Measurements from ENCODE around the gene RHOBTB3. TPM values are rescaled to one million over a fixed set of nuclear protein-coding genes. Genes with fewer than 3 reads are reported as not detected.
A peak's percentile ranks its signal among the peaks of the same experiment; 100 is the strongest.

Gene RHOBTB3
- total and polyA plus RNA-seq, 9 donors: 52.8 to 221 (median 180) TPM

GRCh38 chr5:95725937-95726810 is 5.0 kb upstream of the RHOBTB3 start:
- no peak for TF ChIP-seq EP300 (IDR thresholded peaks at IDR 0.05)
- TF ChIP-seq, protein P1, sequence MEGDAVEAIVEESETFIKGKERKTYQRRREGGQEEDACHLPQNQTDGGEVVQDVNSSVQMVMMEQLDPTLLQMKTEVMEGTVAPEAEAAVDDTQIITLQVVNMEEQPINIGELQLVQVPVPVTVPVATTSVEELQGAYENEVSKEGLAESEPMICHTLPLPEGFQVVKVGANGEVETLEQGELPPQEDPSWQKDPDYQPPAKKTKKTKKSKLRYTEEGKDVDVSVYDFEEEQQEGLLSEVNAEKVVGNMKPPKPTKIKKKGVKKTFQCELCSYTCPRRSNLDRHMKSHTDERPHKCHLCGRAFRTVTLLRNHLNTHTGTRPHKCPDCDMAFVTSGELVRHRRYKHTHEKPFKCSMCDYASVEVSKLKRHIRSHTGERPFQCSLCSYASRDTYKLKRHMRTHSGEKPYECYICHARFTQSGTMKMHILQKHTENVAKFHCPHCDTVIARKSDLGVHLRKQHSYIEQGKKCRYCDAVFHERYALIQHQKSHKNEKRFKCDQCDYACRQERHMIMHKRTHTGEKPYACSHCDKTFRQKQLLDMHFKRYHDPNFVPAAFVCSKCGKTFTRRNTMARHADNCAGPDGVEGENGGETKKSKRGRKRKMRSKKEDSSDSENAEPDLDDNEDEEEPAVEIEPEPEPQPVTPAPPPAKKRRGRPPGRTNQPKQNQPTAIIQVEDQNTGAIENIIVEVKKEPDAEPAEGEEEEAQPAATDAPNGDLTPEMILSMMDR (IDR thresholded peaks at IDR 0.05): no peak
- no peak for TF ChIP-seq POLR2A (IDR thresholded peaks at IDR 0.05)
- intact Hi-C loops (cut with DNase I): no loop called here
- 10 to 31% (median 16%) methylated on average over 4 of the region's 4 CpGs for WGBS, 3 donors
- Histone ChIP-seq H3K4me3 (no peak overlapping the region), H3K4me1 (ENCODE audit: insufficient read depth) (peaks cover 19% of the 10 kb centered on the region), H3K36me3 (no peaks in the 10 kb centered on the region), H3K27me3 (no peaks in the 10 kb centered on the region), H3K27ac (peak overlapping the region in 1 of 2 donors; percentile 99), H3K9me3 (no peaks in the 10 kb centered on the region)
- DNase-seq: no peak

DNA sequence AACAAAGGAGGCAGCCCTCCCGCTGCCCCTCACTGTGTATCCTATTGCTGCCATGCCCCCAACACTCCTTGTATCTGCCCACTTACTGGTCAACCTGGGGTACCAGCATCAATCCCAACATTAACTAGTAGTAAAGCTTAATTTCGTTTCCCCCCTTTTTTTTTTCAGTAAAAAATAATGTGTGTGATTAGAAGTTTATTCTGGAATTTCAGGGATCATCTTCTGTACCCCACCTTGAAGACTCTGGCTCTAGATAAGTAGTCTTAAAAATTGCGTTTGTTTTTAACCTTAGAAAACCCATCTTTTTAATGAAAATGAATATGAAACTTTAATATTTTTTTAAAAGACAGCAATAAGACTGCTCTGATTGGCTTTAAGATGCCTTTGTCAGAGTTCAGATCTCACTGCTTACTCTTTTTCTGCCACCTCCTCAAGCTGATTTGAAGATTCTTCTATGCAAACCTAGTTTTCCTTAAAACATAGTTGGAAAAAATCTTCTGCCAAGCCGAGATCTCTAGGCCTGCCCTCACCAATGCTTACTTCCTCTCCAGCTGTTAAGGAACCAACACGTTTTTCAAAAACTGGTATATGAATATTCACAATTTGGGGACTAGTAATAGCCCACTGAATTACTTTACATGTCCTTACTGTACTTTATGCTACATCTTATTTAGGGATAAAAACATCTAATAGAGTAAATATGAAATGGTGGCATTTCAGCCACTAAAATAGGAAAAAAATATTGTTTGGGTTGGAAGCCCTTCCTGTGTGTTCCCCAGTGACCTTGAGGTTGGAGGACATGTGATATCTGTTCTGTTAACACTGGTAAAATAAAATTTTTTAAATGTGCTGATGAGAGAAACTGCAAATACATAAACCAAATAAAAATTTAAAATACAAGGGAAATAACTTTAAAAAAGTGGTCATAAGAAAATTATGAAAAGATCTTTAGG is 4.0 kb upstream of the RHOBTB3 start:
- H3K4me1 ChIP-seq (ENCODE audit: insufficient read depth): peaks cover 18% of the 10 kb centered on the region

DNA sequence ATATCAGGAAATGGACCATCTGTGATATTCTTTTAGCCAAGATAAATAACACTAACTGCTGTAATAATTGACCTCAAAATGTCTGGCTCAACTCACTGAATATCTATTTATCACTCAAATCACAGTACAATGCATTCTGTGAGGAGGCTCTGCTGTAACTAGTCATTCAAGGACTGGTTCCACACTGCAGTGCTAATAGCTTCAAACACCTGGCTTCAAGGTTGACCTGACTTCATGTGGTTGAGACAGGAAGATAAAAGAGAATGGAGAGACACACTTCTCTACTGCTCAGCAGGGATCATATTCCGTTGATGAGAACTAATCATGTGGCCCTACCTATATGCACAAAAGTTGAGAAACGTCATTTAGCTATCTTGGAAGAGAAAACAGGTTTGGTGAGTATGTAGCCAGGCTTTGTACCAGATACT is 3.4 kb upstream of the RHOBTB3 start:
- TF ChIP-seq, protein P1 (IDR thresholded peaks at IDR 0.05): no peak
- TF ChIP-seq EP300 (IDR thresholded peaks at IDR 0.05) (no peak), POLR2A (IDR thresholded peaks at IDR 0.05) (no peak)
- peak overlapping the region in 1 of 2 donors; percentile 99 for H3K27ac ChIP-seq
- peaks cover 15% of the 10 kb centered on the region for H3K4me1 ChIP-seq (ENCODE audit: insufficient read depth)
- H3K36me3 ChIP-seq: no peaks in the 10 kb centered on the region
- intact Hi-C loops (cut with DNase I): no loop called here
- no peak for DNase-seq
- H3K27me3 ChIP-seq: no peaks in the 10 kb centered on the region
- H3K9me3 ChIP-seq: no peaks in the 10 kb centered on the region
- WGBS, 3 donors: 37 to 54% (median 46%) methylated on average over 2 of the region's 2 CpGs
- no peak overlapping the region for H3K4me3 ChIP-seq

More for the DNA sequence above, 4.0 kb upstream of the RHOBTB3 start:
- no peak for DNase-seq
- intact Hi-C loops (cut with DNase I): no loop called here
- H3K27me3 ChIP-seq: no peaks in the 10 kb centered on the region
- no peak overlapping the region for H3K4me3 ChIP-seq
- H3K9me3 ChIP-seq: no peaks in the 10 kb centered on the region
- peak overlapping the region in 1 of 2 donors; percentile 99 for H3K27ac ChIP-seq
- TF ChIP-seq, protein P1 (IDR thresholded peaks at IDR 0.05): no peak
- TF ChIP-seq EP300 (IDR thresholded peaks at IDR 0.05): no peak
- WGBS, 3 donors: 18 to 38% (median 23%) methylated on average over 5 of the region's 5 CpGs
- no peaks in the 10 kb centered on the region for H3K36me3 ChIP-seq

- Histone ChIP-seq H3K27me3 (no peaks in the 10 kb centered on the region), H3K27ac (peak overlapping the region in 1 of 2 donors; percentile 99), H3K4me3 (no peak overlapping the region), H3K9me3 (no peaks in the 10 kb centered on the region), H3K4me1 (ENCODE audit: insufficient read depth) (peaks cover 13% of the 10 kb centered on the region), H3K36me3 (no peaks in the 10 kb centered on the region)
- DNase-seq: no peak
- WGBS, 3 donors: 78 to 90% (median 85%) methylated on average over 3 of the region's 3 CpGs
- TF ChIP-seq, protein P1 (IDR thresholded peaks at IDR 0.05): no peak
- no peak for TF ChIP-seq EP300 (IDR thresholded peaks at IDR 0.05)
- no peak for TF ChIP-seq POLR2A (IDR thresholded peaks at IDR 0.05)
- intact Hi-C loops (cut with DNase I): no loop called here
Observed at GRCh38 chr5:95728494-95729114, 2.5 kb upstream of the RHOBTB3 start.
